H9 (cell line): Measurements from ENCODE around the gene KAT14. TPM values are rescaled to one million over a fixed set of nuclear protein-coding genes. Genes with fewer than 3 reads are reported as not detected.
"Not testable (repeated sequence)": the region's sequence is repeated elsewhere in the genome, so short reads cannot be mapped to it uniquely, and the experiment has no call there.

ENCODE experiments used
- DNase-seq: peaks from one replicate; pipeline ENCODE4 v3.0.0-alpha.2; 2017
- H2AFZ ChIP-seq: one replicate; pipeline ENCODE4 v1.6.1; 2013; ENCODE audit warnings: mild to moderate bottlenecking, low read length, control low read depth, moderate library complexity
- H2AK5ac ChIP-seq: 2 replicates; pipeline ENCODE4 v1.6.1; 2013; ENCODE audit warnings: low read length, control low read depth, mixed read lengths; ENCODE audit not compliant: insufficient read length
- H2BK120ac ChIP-seq: one replicate; pipeline ENCODE4 v1.6.1; 2013; ENCODE audit warnings: low read depth, mild to moderate bottlenecking, low read length, control low read depth, inconsistent platforms; ENCODE audit not compliant: poor library complexity, severe bottlenecking
- H2BK12ac ChIP-seq: 2 replicates; pipeline ENCODE4 v1.6.1; 2013; ENCODE audit warnings: low read length, control low read depth, mixed read lengths, low read depth; ENCODE audit not compliant: insufficient read length
- H2BK15ac ChIP-seq: 2 replicates; pipeline ENCODE4 v1.6.1; 2013; ENCODE audit warnings: low read depth, low read length, control low read depth
- H2BK20ac ChIP-seq: one replicate; pipeline ENCODE4 v1.6.1; 2013; ENCODE audit warnings: low read depth, mild to moderate bottlenecking, low read length, control low read depth, inconsistent platforms; ENCODE audit not compliant: poor library complexity, severe bottlenecking
- H2BK5ac ChIP-seq: 2 replicates; pipeline ENCODE4 v1.6.1; 2013; ENCODE audit warnings: low read length, control low read depth, mixed read lengths; ENCODE audit not compliant: insufficient read length
- H3K14ac ChIP-seq: 2 replicates; pipeline ENCODE4 v1.6.1; 2013; ENCODE audit warnings: low read length, control low read depth; ENCODE audit not compliant: insufficient read depth
- H3K18ac ChIP-seq: 2 replicates; pipeline ENCODE4 v1.6.1; 2013; ENCODE audit warnings: low read depth, mild to moderate bottlenecking, mixed read lengths, low read length, control low read depth; ENCODE audit not compliant: insufficient read length
- H3K23ac ChIP-seq: 2 replicates; pipeline ENCODE4 v1.6.1; 2013; ENCODE audit warnings: low read length, control low read depth, mixed read lengths, low read depth; ENCODE audit not compliant: insufficient read length
- H3K23me2 ChIP-seq: 2 replicates; pipeline ENCODE4 v1.6.1; 2013; ENCODE audit warnings: low read depth, mild to moderate bottlenecking, mixed read lengths, low read length, control low read depth; ENCODE audit not compliant: insufficient read length, poor library complexity, severe bottlenecking
- H3K27ac ChIP-seq: 2 replicates; pipeline ENCODE4 v1.5.1; 2013; ENCODE audit warnings: low read length, control low read depth, mixed read lengths, low read depth; ENCODE audit not compliant: insufficient read length
- H3K27me3 ChIP-seq: 2 replicates; pipeline ENCODE4 v1.6.1; 2013; ENCODE audit warnings: low read length, control low read depth, inconsistent platforms; ENCODE audit not compliant: insufficient read depth
- H3K4ac ChIP-seq: 2 replicates; pipeline ENCODE4 v1.6.1; 2013; ENCODE audit warnings: low read depth, mild to moderate bottlenecking, control low read depth, inconsistent platforms, low read length, moderate library complexity
- H3K4me1 ChIP-seq: 2 replicates; pipeline ENCODE4 v1.6.1; 2013; ENCODE audit warnings: low read length, control low read depth, inconsistent platforms; ENCODE audit not compliant: insufficient read depth
- H3K4me2 ChIP-seq: 2 replicates; pipeline ENCODE4 v1.6.1; 2013; ENCODE audit warnings: low read length, control low read depth, mixed read lengths; ENCODE audit not compliant: insufficient read length, insufficient read depth
- H3K56ac ChIP-seq: 2 replicates; pipeline ENCODE4 v1.6.1; 2013; ENCODE audit warnings: low read depth, mild to moderate bottlenecking, mixed read lengths, low read length, control low read depth; ENCODE audit not compliant: insufficient read length
- H3K79me1 ChIP-seq: 2 replicates; pipeline ENCODE4 v1.6.1; 2013; ENCODE audit warnings: low read depth, mild to moderate bottlenecking, moderate library complexity, low read length, control low read depth, inconsistent platforms; ENCODE audit not compliant: insufficient read depth, poor library complexity, severe bottlenecking
- H3K79me2 ChIP-seq: 2 replicates; pipeline ENCODE4 v1.6.1; 2013; ENCODE audit warnings: low read length, control low read depth, inconsistent platforms; ENCODE audit not compliant: insufficient read depth
- H3K9ac ChIP-seq: 2 replicates; pipeline ENCODE4 v1.6.1; 2013; ENCODE audit warnings: low read length, control low read depth, mixed read lengths; ENCODE audit not compliant: insufficient read length; ENCODE audit errors: extremely low read depth
- H3K9me3 ChIP-seq: one replicate; pipeline ENCODE4 v1.6.1; 2013; ENCODE audit warnings: low read depth, low read length, inconsistent platforms; ENCODE audit not compliant: control insufficient read depth
- H3T11ph ChIP-seq: one replicate; pipeline ENCODE4 v1.6.1; 2013; ENCODE audit warnings: mild to moderate bottlenecking, low read length, control low read depth, inconsistent platforms
- H4K20me1 ChIP-seq: one replicate; pipeline ENCODE4 v1.6.1; 2013; ENCODE audit not compliant: control insufficient read depth, insufficient read length, insufficient read depth
- H4K5ac ChIP-seq: 2 replicates; pipeline ENCODE4 v1.6.1; 2013; ENCODE audit warnings: low read depth, mild to moderate bottlenecking, mixed read lengths, low read length, control low read depth; ENCODE audit not compliant: insufficient read length
- H4K8ac ChIP-seq: replicated peaks from 2 replicates; pipeline ENCODE4 v1.6.1; 2013; ENCODE audit warnings: low read length, control low read depth, mixed read lengths, low read depth; ENCODE audit not compliant: insufficient read length
- H4K91ac ChIP-seq: 2 replicates; pipeline ENCODE4 v1.6.1; 2013; ENCODE audit warnings: low read depth, mild to moderate bottlenecking, moderate library complexity, mixed read lengths, low read length, control low read depth; ENCODE audit not compliant: insufficient read length
- H3K27ac Mint-ChIP-seq, 3 experiments: 2 replicates in 2 of 3; 3 replicates in 1 of 3; pipeline ENCODE4 v1.8.0; 2020 to 2021; ENCODE audit warnings: mixed read lengths in 3 of 3, mild to moderate bottlenecking in 1 of 3, moderate library complexity in 1 of 3
- H3K27me3 Mint-ChIP-seq: 2 replicates; pipeline ENCODE4 v1.8.0; 2021; ENCODE audit warnings: low read depth, mild to moderate bottlenecking, moderate library complexity, mixed read lengths
- H3K36me3 Mint-ChIP-seq, 3 experiments: 2 replicates in 2 of 3; 3 replicates in 1 of 3; pipeline ENCODE4 v1.8.0; 2020 to 2021; ENCODE audit warnings: low read depth in 3 of 3, mixed read lengths in 3 of 3; ENCODE audit not compliant: insufficient read depth in 1 of 3
- H3K4me1 Mint-ChIP-seq, 2 experiments: 2 replicates each; pipeline ENCODE4 v1.8.0; 2020; ENCODE audit warnings: mixed read lengths in 2 of 2
- H3K4me3 Mint-ChIP-seq, 2 experiments: 2 replicates in 1 of 2; 3 replicates in 1 of 2; pipeline ENCODE4 v1.8.0; 2020 to 2021; ENCODE audit warnings: mild to moderate bottlenecking in 2 of 2, mixed read lengths in 2 of 2, moderate library complexity in 1 of 2
- H3K9me3 Mint-ChIP-seq, 2 experiments: 2 replicates in 1 of 2; 3 replicates in 1 of 2; pipeline ENCODE4 v1.8.0; 2020; ENCODE audit warnings: mild to moderate bottlenecking in 2 of 2, mixed read lengths in 2 of 2, moderate library complexity in 1 of 2
- WGBS: extraction: QIAGEN DNeasy Blood & Tissue Kit; methylation state at CpG from one replicate; pipeline ENCODE4 v1.1.7; 2013; ENCODE audit warnings: missing lambda C conversion rate, low lambda C conversion rate, mixed read lengths; ENCODE audit not compliant: insufficient read length; ENCODE audit errors: extremely low coverage; 5-methylcytosine and 5-hydroxymethylcytosine counted together
- total RNA-seq: library from RNA; stranded (reverse); gene quantifications from 2 replicates; pipeline ENCODE4 v1.2.1, GENCODE V29; 2021
- TF ChIP-seq, protein P1 (sequence below): fragments of 200-600 bp; sonication (generic); conservative IDR thresholded peaks from 3 replicates; pipeline ENCODE4 v1.8.0; 2021; ENCODE audit warnings: antibody characterized with exemption, mild to moderate bottlenecking

Gene KAT14
- total RNA-seq, 1 experiment from 2014 or later = 19.2 TPM

DNA sequence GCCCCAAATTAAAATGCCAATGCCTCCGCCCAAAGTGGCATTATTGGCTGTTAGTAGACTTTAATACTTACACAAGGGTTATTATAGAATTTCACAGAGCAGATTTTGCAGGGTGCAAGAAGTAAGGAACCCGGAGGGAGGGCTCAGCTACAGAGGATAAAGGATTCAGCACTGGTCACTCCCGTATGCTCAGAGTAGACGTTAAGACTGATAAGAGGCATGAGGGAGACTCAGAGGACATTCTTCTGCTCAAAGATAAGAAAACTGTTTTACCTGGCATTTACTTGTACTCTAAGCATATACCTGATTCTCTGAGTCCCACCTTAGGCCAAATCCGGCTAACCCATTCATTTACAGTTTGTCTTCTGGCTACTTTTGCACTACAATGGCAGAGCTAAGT lies 43.5 kb upstream of the KAT14 start:
- H2BK5ac ChIP-seq = no peak overlapping the region
- H3K14ac ChIP-seq = no peak overlapping the region
- H3K27ac ChIP-seq = no peak overlapping the region
- no peaks in the 10 kb centered on the region for H3K36me3 Mint-ChIP-seq
- H3K9me3 Mint-ChIP-seq = no peaks in the 10 kb centered on the region
- no peak overlapping the region for H4K91ac ChIP-seq
- H3K79me1 ChIP-seq = no peaks in the 10 kb centered on the region
- H3K4me1 ChIP-seq = no peaks in the 10 kb centered on the region
- H3K4ac ChIP-seq = no peak overlapping the region
- peaks cover 6% of the 10 kb centered on the region for H3K27me3 Mint-ChIP-seq
- H3K23ac ChIP-seq = no peak overlapping the region
- H2AK5ac ChIP-seq = no peak overlapping the region
- no peaks in the 10 kb centered on the region for H3K23me2 ChIP-seq
- H3K27me3 ChIP-seq = no peaks in the 10 kb centered on the region
- no peak overlapping the region for H2BK120ac ChIP-seq
- peaks cover 3 to 5% of the 10 kb centered on the region in 2 experiments; a peak in 1 of 4 replicates for H3K4me1 Mint-ChIP-seq
- no peak overlapping the region for H3K18ac ChIP-seq
- H3K79me2 ChIP-seq = no peaks in the 10 kb centered on the region
- H2AFZ ChIP-seq = no peak overlapping the region
- no peak overlapping the region for H3K27ac Mint-ChIP-seq
- H3K4me3 Mint-ChIP-seq = no peak overlapping the region
- H3T11ph ChIP-seq = no peak overlapping the region
- H2BK12ac ChIP-seq = no peak overlapping the region
- no peak overlapping the region for H4K5ac ChIP-seq
- TF ChIP-seq, protein P1, sequence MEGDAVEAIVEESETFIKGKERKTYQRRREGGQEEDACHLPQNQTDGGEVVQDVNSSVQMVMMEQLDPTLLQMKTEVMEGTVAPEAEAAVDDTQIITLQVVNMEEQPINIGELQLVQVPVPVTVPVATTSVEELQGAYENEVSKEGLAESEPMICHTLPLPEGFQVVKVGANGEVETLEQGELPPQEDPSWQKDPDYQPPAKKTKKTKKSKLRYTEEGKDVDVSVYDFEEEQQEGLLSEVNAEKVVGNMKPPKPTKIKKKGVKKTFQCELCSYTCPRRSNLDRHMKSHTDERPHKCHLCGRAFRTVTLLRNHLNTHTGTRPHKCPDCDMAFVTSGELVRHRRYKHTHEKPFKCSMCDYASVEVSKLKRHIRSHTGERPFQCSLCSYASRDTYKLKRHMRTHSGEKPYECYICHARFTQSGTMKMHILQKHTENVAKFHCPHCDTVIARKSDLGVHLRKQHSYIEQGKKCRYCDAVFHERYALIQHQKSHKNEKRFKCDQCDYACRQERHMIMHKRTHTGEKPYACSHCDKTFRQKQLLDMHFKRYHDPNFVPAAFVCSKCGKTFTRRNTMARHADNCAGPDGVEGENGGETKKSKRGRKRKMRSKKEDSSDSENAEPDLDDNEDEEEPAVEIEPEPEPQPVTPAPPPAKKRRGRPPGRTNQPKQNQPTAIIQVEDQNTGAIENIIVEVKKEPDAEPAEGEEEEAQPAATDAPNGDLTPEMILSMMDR = no peak
- H3K9me3 ChIP-seq = no peaks in the 10 kb centered on the region
- H4K20me1 ChIP-seq = no peaks in the 10 kb centered on the region
- no peak overlapping the region for H3K56ac ChIP-seq
- no peak overlapping the region for H3K4me2 ChIP-seq
- H3K9ac ChIP-seq = no peak overlapping the region
- WGBS = no CpG with 5 or more reads among the region's 5 CpGs
- H2BK20ac ChIP-seq = no peak overlapping the region
- H2BK15ac ChIP-seq = no peak overlapping the region
- no peak overlapping the region for H4K8ac ChIP-seq
- DNase-seq = no peak

DNA sequence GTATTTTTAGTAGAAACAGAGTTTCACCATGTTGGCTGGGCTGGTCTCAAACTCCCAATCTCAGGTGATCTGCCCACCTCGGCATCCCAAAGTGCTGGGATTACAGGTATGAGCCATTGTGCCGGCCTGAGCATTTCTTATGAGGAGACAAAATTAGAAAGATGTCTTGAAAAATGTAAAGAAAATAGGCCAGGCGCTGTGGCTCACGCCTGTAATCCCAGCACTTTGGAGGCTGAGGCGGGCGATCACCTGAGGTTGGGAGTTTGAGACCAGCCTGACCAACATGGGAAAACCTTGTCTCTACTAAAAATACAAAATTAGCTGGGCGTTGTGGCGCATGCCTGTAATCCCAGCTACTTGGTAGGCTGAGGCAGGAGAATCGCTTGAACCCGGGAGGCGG lies 37.1 kb upstream of the KAT14 start:
- not testable (repeated sequence) for H3K4me3 Mint-ChIP-seq

More for the DNA sequence above, 37.1 kb upstream of the KAT14 start:
- not testable (repeated sequence) for H3T11ph ChIP-seq, H3K27ac Mint-ChIP-seq, H2BK120ac ChIP-seq, H3K4me2 ChIP-seq, H3K23ac ChIP-seq, H4K91ac ChIP-seq, H2BK12ac ChIP-seq, H4K5ac ChIP-seq, H3K4me1 ChIP-seq, H3K9me3 ChIP-seq, H3K23me2 ChIP-seq, H3K56ac ChIP-seq, H2BK20ac ChIP-seq, H3K36me3 Mint-ChIP-seq, H3K9ac ChIP-seq, H2AFZ ChIP-seq, H3K79me1 ChIP-seq, H3K9me3 Mint-ChIP-seq, H3K4ac ChIP-seq, H3K18ac ChIP-seq, H2BK5ac ChIP-seq, H3K27ac ChIP-seq, DNase-seq, H4K20me1 ChIP-seq, H3K27me3 Mint-ChIP-seq, H3K14ac ChIP-seq, H3K79me2 ChIP-seq, H2BK15ac ChIP-seq, H2AK5ac ChIP-seq, H4K8ac ChIP-seq, H3K27me3 ChIP-seq
- H3K4me1 Mint-ChIP-seq = peaks cover 10% of the 10 kb centered on the region in 2 experiments
- no CpG with 5 or more reads among the region's 11 CpGs for WGBS
